Brain pericyte (primary cell): Measurements from ENCODE around the gene TMEM116.
A peak's percentile ranks its signal among the peaks of the same experiment; 100 is the strongest.
"Not testable (repeated sequence)": the region's sequence is repeated elsewhere in the genome, so short reads cannot be mapped to it uniquely, and the experiment has no call there.

Experiments
- DNase-seq: peaks from one replicate; pipeline ENCODE4 v3.0.0-alpha.2; 2012; ENCODE audit warnings: low read depth, low spot score

TMEM116 gene

DNA sequence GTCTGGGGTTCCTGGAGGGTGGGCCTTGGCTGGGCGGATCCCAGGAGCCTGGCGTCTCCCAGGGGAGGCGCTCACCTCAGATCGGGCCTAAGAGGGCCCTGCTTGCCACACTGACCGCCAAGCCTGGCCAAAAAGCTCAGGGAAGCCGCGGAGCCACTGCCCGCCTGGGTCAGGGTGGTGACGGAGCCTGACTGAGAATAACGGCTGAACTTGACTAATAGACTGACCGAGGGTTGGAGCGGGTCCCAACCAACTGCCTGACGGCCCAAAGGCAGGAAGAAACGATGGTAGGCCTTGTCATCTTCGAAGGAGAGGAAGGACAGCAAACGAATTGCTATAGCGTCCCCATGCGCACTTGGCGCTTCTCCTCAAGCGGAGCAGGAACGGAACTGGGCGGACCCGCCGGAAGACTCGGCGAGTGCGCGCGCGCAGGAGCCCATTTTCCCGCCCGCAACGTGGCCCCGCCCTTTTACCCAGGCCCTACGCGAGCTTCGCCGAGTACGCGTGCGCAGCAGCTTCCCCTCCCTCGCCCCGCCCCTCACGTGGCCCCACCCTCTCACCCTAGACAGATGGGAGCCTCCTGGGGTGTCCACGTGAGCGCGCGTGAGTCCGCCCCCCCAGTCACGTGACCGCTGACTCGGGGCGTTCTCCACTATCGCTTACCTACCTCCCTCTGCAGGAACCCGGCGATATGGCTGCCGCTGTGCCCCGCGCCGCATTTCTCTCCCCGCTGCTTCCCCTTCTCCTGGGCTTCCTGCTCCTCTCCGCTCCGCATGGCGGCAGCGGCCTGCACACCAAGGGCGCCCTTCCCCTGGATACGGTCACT lies at the start of gene TMEM116, which contains the start of gene ERP29:
TMEM116 (minus strand) TSS at position 391 of the 826 bp plus-strand sequence. CDS start 7,895 bp downstream, outside the sequence.
ERP29 (plus strand) TSS at position 652 of the 826 bp plus-strand sequence; CDS start at position 692, 40 bp downstream.
- peak; percentile 96 for DNase-seq

DNA sequence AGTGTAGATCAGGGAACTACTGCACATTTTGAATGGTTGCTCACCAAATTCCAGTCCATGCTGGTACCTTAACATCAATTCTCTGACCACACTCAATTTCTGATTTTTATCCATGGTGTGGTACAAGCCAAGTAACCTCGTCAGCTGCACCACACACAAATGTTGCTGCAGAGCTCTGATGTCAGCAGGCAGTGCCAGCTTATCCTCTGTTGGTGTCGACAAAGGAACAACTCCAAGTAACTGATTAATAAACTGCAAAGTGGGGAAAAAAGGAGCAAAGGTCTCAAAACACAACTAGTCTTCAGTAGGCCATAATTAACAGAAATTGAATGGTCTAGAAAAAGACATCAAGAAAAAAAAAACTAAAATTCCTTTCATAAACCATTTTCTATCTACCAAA lies 48.2 kb upstream of the TMEM116 start:
- DNase-seq, result no peak

DNA sequence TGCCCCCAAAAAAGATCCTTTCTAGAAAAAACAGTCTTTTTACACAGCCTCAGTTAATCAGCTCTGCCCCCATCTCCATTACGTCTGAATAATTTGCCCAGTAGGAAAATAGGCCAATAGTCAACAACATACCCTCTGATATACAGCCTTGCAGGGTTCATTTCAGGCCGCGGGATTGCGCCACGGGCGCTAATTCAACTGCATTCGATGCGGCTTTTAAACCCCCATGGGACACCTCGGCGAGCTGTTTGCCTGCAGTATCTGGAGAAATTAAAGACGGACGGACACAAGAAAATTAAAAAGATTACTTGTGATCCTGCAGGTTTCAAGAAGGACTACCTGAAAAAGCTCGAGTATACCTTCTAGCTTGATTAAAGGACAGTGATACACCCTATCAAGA lies 36.4 kb upstream of the TMEM116 start:
- no peak for DNase-seq

GRCh38 chr12:112046003-112046402 lies 33.0 kb upstream of the TMEM116 start:
- no peak for DNase-seq

DNA sequence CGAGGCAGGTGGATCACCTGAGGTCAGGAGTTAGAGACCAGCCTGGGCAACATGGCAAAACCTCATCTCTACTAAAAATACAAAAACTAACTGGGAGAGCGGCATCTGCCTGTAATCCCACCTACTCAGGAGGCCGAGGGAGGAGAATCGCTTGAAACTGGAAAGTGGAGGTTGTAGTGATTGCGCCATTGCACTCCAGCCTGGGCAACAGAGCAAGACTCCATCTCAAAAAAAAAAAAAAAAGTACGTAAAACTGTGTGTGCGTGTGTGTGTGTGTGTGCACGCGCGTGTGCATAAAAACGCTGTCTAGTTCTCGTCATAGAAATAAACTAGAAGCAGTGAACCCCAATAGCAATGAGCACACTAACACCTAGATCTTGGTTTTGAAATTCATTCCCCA lies 23.6 kb upstream of the TMEM116 start:
- not testable (repeated sequence) for DNase-seq

- no peak for DNase-seq
These were observed 22.3 kb upstream of the TMEM116 start for GRCh38 chr12:112035219-112035785.

DNA sequence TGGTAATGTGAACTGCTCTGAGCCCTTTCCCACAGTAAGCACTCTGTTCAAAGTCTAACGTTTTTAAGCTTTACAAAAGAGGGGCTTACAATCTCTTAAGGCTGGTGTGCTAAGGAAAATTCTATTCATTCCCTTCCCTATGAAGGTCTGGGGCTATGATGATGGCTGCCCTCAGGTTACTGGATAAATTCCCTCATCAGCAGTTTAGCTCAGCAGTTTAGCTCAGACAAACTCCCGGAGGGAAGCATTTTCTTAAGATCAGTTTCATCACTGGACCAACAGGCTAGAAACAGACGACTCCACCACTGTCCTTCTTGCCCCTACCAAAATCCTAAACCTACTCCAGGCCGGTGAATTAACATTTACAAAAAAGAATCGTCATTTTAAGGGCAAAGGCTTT lies 19.3 kb upstream of the TMEM116 start:
- DNase-seq, result no peak

- DNase-seq, result no peak
These were observed 18.5 kb upstream of the TMEM116 start for GRCh38 chr12:112031472-112031871.

DNA sequence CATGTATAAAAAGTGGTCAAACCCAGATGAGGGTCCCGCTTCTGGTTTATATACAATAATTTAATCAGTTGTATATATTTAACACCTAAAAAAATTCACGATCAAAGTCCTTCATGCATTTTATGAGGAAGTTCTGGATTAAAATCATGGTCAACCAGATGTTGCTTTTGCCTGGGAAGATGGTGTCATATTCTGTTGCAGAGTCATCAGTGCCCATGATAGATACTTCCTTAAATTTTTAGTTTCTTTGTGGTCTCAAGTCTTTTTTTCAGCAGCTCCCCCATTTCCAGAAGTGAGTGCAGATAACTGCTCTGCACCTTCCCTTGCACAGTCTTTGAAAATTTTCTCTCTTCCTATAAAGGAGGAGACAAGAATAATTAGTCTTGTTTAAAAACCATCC lies 16.3 kb upstream of the TMEM116 start:
- no peak for DNase-seq

DNA sequence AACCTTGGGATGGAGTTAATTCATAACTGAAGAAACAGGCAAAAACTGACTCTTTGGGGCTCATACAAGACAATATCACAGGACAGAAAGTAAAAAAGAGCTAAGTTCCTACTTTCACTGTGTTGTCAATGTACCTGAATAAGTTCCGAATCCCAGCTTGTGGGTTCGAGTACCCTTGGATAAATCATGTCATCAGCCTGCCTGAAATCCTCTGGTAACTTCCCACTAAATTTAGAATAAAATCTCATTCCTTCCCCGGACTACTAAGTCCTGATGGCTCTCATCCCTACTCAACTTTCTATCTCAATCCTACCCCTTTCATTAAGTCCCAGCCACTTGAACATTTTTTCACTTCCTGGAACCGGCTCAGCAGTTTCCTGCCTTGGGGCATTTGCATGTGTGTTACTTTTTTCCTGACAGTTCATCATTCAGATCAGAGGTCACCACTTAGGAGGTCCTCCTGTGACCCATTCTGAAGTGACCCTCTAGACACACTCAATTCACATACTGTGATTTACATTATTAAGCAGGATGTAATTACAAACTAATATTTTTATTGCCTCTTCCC lies 12.9 kb upstream of the TMEM116 start:
- DNase-seq, result no peak

GRCh38 chr12:112023759-112024396 lies 10.9 kb upstream of the TMEM116 start:
- no peak for DNase-seq

DNA sequence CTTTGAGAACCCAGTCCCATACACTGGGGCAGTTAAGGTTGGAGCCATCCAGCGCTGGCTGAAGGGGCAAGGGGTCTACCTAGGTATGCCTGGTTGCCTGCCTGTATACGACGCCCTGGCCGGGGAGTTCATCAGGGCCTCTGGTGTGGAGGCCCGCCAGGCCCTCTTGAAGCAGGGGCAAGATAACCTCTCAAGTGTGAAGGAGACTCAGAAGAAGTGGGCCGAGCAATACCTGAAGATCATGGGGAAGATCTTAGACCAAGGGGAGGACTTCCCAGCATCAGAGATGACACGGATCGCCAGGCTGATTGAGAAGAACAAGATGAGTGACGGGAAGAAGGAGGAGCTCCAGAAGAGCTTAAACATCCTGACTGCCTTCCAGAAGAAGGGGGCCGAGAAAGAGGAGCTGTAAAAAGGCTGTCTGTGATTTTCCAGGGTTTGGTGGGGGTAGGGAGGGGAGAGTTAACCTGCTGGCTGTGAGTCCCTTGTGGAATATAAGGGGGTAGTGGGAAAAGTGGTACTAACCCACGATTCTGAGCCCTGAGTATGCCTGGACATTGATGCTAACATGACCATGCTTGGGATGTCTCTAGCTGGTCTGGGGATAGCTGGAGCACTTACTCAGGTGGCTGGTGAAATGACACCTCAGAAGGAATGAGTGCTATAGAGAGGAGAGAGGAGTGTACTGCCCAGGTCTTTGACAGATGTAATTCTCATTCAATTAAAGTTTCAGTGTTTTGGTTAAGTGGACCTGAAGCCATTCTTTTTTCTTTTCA lies 9.5 kb upstream of the TMEM116 start:
- no peak for DNase-seq

- no peak for DNase-seq
These were observed 8.0 kb upstream of the TMEM116 start for GRCh38 chr12:112020947-112021457.

DNA sequence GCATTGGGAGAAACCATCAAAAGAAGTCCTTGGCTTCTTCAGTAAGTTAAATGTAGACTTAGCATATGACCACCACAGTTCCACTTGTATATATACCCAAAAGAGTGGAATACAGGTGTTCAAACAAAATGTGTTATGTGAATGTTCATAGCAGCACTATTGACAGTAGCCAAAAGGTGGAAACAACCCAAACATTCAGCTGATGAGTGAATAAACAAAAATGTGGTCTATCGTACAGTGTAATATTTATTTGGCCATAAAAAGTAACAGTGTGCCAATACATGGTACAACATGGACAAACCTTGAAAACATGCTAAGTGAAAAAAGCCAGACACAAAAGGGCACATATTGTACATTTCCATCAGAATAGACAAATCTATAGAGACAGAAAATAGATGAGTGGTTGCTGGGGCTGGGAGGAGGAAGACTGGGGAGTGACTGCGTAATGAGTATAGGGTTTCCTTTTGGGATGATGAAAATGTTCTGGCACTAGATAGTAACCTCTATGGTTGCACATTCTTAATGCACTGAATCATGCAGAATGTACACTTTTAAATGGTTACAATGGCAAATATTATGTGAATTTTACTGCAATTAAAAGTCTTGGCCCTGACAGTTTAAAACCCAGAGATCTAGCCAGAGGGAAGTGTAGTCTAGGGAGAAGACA lies 5.7 kb upstream of the TMEM116 start:
- no peak for DNase-seq

- DNase-seq, result no peak
These were observed 4.1 kb upstream of the TMEM116 start for GRCh38 chr12:112017041-112017440.

DNA sequence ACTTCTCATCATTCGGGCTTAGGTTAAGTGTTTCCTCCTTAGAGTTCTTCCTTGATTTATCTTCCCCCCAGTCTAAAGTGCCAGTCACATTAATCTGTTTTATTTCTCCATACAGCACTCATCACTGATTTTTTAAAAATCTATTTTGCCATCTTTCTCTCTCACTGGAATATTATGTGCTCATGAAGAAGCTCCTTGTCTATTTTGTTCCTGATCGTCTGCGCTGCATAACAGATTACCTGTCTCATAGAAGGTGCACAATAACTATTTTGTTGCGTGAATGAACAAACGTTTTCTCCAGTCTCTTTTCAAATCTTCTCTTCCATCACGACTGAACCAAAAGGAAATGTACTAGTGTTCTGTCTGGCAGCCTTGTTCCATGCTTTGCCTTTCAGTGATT lies 3.0 kb upstream of the TMEM116 start:
- no peak for DNase-seq

GRCh38 chr12:112013601-112014402 lies 837 bp upstream of the TMEM116 start:
- no peak for DNase-seq

- DNase-seq, result no peak
These were observed 1.3 kb downstream of the TMEM116 start for GRCh38 chr12:112011685-112012084.

- DNase-seq, result no peak
These were observed 2.3 kb downstream of the TMEM116 start for GRCh38 chr12:112010415-112011344.
